GM19438 (cell line): ENCODE measurements around the gene BRD3OS.

Experiments
- ATAC-seq: cut with Tn5 transposase; IDR thresholded peaks from one replicate; pipeline ENCODE4 v1.9.1; 2021; ENCODE audit warnings: low read depth; ENCODE audit not compliant: unreplicated experiment

BRD3OS gene

DNA sequence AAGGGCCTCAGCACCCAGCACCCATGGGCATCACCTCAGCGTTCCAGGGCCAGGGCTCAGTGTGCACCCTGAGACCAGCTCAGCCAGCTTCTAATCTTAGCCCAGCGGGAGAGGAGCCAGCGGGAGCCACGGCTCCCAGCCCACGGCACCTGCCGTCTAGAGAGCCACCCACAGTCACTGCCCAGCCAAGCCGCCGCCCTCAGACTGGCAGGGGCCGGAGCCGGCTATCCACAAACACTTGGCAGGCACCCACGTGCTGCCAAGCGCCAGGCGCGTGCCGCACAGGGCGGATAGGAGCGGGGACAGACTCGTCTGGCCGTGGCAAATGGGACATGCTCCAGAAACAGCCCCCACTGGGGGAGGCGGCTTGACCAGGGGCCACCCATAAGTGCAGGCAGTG lies 24.0 kb downstream of the BRD3OS start:
- no peak for ATAC-seq

DNA sequence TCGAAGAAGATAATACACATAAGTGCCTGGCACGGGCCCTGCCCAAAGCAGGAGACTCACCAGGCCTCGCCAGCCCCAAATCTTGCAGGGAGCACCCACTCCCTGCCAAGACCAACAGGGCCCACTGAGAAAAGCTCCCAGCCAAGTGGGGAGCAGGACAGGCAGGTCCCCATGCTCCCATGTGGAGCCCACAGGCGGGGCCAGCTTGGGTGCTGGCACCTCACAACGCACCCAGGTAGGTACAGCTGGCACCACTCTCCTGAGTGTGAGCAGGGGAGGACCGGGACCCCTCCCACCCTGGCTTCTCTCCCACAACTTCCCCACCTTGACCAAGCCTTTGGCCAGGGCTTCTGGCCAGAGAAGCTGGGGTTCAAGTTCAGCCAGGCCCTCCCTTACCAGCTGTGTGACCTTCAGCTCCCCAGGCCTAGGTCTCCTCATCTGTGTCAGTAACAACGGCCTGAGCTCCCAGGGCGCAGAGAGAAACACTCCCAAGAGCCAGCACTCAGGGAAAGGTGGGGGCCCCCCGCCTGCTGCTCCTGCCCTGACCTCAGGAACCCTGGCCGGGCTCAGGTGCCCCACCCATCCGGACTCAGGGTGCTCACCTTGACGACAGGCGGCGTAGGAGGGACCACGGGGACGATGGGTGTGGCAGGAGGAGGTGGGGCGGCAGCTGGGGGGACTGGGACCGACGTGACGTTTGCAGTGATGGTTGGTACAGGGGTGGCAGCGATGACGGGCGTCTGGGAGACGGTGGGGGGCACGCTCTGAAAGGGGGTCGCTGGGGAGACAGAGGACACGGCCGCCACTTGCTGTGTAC lies 24.7 kb downstream of the BRD3OS start:
- no peak for ATAC-seq

DNA sequence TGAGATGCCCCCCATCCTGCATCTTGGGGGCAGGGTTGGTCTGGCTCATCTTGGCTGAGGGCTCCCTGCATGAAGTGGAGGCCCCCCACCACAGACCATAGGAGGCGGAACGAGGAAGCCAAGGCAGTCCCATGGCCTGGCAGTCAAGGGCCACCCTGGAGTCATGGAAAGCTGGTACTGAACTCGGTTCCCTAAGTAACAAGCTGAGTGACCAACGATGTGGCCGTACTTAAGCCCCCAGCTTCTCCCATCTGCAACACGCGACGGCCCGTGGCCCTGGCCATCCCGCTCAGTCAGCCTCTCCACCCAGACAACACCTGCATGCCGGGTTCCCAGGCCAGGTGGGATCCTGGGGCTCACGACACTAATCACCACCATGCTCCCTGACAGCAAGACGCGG lies 25.4 kb downstream of the BRD3OS start:
- ATAC-seq: no peak

DNA sequence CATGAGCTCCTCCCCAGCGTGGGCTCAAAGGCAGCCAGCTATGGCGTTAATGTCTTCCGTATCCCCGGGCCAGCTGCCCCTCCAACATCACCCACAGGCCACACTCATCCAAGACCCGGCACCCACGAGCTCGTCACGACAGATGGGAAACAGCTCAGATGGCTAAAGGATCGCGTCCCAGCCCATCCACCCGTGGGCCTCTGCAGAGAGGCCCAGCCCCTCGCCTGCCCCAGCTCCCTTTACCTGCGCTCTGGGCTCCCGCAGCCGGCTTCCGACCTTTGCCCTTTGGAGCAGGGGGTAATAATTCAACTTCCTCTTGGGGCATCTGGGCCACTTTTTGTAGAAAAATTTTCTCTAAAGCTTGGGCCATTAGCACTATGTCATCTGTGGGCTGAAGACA lies 26.0 kb downstream of the BRD3OS start:
- no peak for ATAC-seq

DNA sequence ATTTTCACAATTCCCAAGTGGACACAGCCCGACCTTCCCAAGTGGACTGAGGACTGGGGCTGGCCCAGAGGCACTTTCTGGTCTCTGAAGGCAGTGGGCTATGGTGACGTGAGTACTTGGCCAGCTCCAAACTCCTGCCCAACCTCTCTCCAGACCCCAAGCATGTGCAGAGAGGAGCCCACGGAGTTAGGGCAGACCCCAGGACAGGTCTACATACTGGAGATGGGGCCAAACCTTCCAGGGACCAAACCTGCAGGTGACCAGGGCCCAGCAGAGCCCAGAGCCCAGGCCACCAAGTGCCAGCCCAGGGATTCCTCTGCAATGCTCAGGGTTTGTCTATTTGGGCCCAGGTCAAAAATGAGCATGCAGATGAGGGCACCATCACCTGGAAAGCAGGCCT lies 27.2 kb downstream of the BRD3OS start:
- ATAC-seq: no peak

DNA sequence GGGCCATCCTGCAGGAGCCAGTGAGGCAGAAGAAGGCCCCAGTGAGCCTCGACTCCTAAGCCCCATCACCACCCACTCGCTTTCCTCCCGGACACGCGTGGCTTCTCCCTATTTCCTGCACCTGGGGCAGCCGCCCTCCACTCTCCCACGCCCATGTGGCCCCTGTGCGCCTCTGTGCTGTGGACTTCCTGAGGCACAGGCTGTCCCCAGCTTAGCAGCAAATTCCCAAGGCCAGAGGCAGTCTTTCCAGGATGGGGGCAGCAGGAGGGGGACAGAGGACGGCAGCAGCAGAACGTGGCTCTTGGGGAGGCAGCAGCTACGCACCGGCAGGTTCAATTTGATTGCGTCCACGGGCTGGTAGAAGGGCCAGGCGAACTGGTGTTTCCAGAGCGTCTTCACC lies 27.7 kb downstream of the BRD3OS start:
- no peak for ATAC-seq

DNA sequence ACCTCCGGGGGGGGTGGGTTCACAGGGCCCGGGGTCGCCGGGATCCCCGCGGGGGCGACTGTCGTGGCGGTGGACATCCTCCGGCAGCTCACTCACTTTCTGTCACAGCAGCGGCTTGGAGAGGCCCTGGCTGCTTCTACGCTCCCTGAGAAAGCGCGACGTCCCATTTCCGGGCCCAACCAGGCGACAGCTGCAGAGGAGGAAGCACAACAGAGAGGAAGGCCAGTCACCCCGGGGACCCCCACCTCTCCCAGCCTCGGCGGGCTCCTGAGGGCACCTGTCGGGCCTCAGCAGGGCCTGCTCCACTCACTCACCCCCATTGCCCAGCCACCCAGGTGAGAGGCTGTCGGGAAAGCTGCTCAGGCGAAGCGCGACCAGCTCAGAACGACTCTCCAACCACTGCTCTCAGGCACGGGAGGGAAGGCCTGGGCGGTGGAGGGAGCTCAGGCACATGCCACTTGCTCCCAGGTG lies 28.2 kb downstream of the BRD3OS start:
- ATAC-seq: no peak

DNA sequence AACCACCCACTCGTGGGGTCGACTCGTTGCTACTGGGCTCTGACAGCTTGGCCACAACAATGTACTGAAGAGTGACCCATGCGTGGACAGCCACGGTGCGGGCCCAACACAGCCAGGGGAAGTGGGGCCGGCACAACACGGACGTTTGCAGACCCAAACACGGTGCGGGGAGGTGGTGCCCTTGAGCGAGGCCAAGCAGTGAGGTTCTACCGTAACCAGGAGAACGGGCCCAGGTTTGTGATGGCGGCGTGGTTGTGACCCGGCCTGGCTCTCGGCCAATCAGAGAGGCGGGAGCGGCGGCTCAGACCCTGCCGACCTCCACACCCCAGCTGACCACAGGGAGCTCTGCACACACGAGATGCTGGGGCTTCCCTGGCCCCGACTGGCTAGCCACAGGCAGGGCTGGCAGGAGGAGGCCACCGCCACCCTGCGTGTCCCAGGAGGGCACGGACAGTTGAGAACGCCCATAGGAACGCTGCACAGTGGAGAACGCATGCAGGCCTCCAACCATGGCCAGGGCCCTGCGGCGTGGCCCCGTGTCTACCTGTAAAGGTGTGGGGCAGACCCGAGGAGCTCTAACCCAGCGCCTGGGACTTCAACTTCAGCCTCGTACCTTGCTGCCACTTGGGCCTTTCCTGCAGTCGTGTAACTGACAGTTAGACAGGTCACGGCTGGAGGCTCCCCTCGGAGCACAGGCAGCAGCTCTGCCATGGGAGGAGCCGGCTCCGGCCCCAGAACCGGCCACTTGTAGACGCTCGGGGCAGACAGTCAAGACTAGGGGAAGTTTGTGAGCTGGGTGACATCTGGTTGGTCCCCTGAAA lies 28.9 kb downstream of the BRD3OS start:
- no peak for ATAC-seq

DNA sequence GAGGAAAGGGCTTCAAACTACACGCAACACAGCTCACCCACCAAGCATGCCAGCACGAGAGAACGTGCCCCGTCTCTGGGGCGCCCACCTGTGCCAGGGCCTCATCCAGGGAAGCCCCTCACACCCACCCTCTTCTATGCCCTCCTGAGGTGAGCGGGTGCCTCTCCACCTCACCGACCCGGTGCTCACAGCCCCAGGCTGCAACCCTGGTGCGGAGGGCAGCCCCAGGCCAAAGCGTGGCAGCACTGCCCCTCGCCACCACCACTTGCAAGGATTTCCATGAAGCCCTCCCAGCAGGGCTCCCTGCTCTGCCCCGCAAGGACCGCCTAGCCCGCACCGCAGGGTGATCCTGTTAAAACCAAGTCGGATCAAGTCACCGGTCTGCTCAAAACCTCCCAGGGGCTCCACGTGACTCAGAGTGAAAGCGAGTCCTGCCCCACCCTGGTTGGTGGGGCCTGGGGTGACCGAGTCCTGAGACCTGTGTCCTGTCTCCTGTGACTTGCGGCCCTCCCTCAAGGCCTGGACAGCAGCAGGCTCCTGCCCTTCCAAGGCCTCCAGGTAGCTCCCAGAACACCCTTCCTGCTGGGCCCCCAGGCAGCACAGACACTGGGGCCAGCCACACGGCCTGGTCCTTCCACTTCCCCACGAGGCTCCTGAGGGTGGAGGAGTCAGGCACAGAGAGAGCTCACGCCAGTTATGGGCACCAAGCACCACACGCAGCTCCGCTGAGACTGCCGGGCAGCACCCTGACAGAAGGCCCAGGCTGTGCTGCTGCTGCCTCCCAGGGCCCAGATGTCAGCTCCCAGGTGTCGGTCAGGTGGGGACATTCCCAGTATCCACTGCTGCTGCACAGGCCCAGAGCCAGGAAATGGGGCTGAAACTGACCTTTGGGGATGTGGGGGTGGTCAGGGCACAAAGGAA lies 29.9 kb downstream of the BRD3OS start:
- ATAC-seq: no peak

DNA sequence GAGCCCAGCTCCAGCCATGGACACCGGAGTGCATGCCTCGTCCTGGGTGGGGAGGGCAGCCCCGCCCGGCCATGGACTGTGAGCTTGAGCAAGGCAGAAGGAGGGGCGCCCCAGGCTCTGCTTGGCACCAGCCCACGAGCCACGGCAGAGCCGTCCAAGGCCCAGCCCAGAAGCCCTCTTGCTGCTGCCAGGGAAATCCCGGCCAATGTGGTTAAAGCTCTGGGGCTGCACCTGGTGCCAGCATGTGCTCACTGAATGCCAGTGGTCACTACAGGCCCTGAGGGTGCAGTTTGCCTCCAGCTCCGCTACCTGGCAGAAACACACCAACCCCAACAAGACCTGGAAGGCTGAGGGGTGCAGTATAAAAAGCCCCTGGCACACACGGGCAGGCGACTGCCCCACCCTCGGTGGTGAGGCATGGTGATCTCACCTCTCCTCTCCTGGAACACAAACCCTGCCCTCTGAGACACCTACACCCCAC lies 30.7 kb downstream of the BRD3OS start:
- no peak for ATAC-seq

DNA sequence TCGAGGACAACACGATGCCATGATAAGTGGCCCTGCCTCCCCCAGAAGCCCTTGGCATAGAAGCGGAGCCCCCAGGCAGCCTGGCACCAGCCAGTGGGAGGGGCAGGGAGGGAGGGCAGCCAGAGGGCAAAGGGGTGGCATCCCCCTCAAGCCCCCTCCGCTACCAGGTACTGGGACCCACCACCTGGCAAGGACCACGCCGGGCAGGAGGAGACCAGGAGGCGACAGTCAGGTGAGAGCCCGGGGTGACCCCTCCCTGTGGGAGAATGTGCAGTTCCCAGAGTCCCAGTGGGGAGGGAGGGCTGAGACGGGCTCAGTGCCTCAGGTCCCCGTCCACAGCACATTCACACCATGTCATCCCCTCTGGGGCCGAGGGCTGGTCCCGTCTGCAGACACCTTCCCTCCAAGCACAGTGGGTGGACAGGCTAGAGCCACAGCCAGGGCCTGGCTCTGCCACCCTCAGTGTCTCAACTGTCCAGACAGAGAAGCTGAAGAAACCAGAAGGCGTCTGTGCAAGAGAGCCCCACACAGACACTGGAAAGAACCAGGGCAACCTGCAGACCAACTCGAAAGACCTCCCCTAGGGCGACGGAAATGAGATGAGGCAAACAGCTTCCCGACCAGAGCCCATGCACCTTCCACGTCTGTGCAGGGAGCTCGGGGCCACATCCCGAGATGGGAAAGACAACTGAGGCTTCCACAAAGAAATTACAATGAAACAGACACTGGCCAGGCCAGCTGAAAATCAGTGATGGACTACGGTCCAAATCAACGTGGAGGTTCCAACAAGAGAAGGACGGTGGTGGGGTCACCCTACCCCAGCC lies 31.4 kb downstream of the BRD3OS start:
- ATAC-seq: no peak

DNA sequence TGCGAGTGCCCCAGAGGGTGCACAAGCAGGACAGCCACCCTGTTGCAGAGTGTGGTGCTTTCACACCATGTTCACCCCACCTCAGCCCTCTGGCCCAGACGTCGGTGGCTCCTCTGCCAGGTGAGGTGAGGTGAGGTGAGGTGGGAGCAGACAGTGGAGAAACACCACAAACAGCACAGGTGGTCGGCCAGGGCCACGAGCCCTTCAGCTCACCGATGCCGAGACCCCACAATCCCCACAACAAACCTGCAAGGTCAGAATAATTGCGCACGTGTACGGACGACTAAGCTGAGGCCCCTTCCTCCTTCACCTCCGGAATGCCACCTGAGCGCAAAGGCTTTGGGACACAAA lies 32.0 kb downstream of the BRD3OS start:
- ATAC-seq: no peak

DNA sequence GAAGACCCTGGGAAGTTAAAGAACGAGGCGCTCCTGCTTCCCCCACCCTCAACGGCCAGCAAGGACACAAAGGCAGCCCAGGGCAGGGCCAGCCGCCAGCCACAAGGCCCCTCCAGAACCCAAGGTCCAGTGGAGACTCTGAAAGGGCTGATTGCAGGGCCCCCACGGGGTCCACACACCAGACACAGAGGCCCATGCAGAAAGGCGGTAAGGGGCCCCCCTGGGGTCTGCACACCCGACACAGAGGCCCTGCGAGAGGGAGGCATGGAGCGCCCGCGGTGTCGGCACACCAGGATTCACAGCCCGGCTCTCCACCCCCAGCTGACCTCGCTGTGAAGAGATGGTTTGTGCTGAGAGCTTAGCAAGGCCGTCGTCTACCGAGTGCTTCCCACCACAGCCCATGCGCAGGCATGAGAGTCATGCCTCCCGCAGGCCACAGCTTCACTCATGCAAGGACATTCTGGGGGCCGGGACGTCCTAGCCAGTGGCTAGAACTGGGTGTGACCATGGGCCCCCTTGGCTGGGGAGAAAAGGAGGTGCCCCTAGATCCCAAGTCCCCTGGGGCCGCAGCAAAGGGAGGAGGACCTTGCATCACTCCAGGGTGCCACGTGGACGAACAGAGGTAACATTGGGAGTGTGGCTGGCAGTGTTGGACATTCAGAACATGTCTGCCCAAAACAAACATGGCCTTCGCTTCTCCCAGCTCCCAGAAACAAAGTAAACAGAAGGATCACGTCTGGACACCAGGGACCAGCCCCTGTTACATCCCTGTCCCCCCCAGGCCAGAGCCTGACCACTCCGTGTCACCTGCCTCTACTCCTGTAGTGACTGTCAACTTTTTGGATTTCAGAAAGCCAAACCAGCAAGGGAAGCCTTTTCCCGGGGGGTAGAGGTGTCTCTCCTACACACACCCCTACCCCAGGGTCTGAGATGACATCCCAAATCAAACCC lies 32.7 kb downstream of the BRD3OS start:
- ATAC-seq: no peak

DNA sequence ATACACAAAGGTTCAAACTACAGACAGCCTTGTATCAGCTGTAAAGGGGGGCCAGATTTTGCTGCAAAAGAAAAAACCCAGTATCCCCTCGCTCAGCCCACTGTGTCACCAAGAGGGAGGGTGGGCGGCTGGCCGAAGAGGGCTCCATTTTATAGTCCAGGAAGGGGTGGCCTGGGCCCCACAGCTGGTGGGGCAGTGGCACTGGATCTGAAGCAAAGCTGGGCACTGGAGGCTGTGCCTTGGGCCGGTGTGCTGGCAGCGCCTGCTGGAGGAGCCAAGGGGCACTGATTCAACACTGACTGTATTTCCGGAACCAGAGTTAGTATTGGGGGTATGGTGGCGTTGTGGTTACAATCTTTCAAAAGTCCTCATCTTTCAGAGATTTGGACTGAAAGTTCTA lies 33.4 kb downstream of the BRD3OS start:
- no peak for ATAC-seq

DNA sequence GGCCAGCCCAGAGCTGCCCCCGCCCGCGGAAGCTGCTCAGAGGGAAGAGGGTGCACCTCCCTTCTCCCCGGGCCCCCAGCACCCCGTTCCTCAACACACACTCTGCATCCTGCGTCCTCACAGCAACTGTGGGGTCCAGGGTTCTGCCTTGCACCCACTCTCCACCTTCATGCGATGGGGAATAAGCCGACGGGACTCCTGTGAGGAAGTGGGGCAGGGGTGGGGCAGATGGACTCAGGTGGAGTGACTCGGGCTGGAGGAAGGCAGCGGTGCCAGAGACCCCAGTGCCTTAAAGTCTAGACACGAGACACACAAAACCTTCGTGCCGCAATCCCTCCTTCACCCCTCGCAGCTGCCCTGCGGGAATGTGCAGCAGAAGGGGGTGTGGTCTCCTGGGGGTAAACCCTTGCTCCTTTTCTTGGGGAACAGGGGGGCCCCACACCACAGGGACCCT lies 33.9 kb downstream of the BRD3OS start:
- ATAC-seq: no peak

DNA sequence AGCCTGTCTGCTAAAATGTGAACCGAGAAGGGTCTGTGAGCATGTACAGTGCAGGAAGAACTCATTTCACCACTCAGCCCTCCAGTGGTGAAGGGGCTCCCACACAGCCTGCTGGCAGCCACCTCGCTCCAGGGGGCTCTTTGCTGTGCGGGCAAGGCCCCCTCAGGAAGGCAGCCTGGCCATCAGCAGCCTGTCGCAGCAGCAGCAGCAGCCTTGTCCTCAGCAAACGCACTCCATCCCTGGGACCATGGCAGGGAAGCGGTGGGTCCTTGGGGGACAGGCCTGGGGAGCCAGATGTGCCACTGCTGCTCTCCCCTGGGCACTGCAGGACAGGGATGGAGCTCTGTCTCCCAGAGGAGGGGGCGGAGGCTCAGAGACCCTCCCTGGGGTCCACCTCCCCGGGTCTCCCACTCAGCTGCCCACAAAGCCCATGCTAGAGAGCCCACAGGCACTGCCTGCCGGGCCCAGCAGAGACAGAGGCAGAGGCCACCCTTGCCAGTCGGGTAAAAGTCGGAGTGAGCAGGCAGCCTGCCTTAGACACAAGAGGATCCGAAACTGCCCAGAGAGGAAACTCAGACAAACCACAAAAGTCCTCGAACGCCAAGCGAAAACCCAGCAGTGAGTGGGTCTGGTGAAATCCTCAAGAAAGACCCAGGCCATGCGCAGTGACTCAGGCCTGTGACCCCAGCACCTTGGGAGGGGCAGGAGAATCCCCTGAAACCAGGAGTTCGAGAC lies 34.5 kb downstream of the BRD3OS start:
- peak; percentile 87 for ATAC-seq

DNA sequence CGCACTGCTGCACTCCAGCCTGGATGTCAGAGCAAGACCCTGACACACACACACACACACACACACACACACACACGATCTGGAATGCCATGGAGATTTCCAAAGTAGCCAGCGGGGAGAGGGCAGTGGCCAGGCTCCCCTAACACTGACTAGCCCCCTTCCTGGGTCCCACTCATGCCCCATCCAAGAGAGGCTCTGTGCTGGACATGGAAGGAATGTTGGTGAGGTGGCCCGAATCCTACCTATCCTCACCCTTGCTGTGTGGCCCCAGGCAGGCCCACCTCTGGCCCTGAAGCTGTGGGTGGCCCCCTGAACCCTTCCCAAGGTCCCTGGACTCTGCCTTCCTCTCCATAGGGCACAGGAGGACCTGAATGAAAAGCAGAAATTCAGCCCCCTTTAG lies 35.3 kb downstream of the BRD3OS start:
- ATAC-seq: no peak
